NCI-H1417 (cell line): Measurements from ENCODE around the gene TMPRSS2.
A peak's percentile ranks its signal among the peaks of the same experiment; 100 is the strongest.

Experiments
- DNase-seq, 3 experiments: peaks; one replicate each; lab custom pipeline; 2025; lab: John Stamatoyannopoulos, UW

Gene TMPRSS2

GRCh38 chr21:41507521-41508414, at the start of gene TMPRSS2:
TMPRSS2 (minus strand) TSS chr21:41508158; CDS start chr21:41498133, 10,025 bp downstream.
- DNase-seq: peak; percentile 3 to 49 (median 44)

- DNase-seq: no peak
These were observed 47.1 kb upstream of the TMPRSS2 start for GRCh38 chr21:41555057-41555456.

- no peak for DNase-seq
These were observed 44.3 kb upstream of the TMPRSS2 start for GRCh38 chr21:41552254-41552653.

GRCh38 chr21:41548781-41549180, 40.8 kb upstream of the TMPRSS2 start:
- DNase-seq: peak in 2 of 3 experiments; percentile 27 to 33

- DNase-seq: no peak
These were observed 39.2 kb upstream of the TMPRSS2 start for GRCh38 chr21:41547111-41547510.

- no peak for DNase-seq
These were observed 37.8 kb upstream of the TMPRSS2 start for GRCh38 chr21:41545500-41546359.

DNA sequence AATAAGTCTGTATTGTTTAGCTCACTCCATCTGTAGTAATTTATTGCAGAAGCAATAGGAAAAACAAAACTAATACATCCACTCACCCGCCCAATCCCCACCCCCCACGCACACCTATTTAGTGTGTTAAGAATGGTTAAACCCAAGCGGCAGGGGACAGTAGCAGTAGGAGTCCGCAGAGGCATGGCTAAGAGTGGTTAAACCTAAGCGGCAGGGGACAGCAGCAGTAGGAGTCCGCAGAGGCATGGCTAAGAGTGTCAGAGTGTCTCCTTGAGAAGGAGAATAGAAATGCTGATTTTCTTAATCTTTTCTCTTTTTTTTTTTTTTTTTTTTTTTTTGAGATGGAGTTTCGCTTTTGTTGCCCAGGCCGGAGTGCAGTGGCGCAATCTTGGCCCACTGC, 34.8 kb upstream of the TMPRSS2 start:
- DNase-seq: no peak

DNA sequence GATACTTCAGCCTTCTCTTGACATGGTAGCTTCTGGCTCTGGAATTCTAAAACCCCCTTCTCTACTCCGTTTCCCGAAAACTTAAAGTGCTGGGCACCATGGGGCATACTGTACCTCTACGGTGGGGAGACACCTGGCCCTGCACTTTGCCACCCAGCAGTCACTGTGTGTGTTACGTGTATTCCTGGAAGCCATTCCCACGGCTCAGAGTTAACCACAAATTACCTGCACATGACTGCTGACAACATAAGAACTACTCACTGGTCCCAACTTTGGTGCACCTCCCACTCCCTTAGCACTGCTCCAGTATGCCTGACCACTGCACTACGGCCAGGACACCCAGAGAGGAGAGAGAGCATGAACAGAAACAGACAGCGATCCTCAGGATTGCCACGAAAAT, 29.4 kb upstream of the TMPRSS2 start:
- no peak for DNase-seq

DNA sequence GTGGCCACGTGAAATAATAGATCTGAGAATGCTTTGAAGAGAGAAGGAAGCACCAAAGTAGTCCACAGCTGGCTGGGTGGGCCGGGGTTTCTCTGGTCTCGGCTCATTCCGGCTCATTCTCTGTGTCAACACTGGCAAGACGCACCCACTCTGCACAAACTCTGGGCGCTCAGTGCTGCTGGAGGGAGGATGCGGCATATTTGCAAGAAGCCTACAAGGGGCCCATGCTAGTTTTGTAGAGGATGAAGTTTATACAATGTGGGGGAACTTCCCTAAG, 28.8 kb upstream of the TMPRSS2 start:
- no peak for DNase-seq

GRCh38 chr21:41536076-41536826, 28.3 kb upstream of the TMPRSS2 start:
- peak in 2 of 3 experiments; percentile 9 to 32 for DNase-seq

DNA sequence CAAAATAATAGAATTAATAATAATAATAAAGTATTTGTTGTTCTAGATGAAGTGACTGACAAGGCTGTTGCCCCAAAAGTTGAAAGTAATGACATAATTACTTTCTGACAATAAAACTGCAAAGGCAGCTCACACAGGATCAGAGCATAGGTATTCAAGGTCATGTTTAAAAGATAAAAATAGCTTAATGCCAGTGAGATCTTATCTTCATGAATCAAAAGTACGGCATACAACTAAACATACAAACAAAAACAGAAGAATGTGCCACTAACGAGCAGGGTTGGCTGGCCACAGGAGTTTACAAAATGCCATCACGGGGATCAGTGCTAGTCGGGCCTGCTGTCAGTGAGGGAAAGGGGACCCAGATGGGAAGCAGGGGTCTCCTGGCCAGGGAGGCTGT, 22.4 kb upstream of the TMPRSS2 start:
- no peak for DNase-seq

- no peak for DNase-seq
These were observed 21.8 kb upstream of the TMPRSS2 start for GRCh38 chr21:41529769-41530168.

DNA sequence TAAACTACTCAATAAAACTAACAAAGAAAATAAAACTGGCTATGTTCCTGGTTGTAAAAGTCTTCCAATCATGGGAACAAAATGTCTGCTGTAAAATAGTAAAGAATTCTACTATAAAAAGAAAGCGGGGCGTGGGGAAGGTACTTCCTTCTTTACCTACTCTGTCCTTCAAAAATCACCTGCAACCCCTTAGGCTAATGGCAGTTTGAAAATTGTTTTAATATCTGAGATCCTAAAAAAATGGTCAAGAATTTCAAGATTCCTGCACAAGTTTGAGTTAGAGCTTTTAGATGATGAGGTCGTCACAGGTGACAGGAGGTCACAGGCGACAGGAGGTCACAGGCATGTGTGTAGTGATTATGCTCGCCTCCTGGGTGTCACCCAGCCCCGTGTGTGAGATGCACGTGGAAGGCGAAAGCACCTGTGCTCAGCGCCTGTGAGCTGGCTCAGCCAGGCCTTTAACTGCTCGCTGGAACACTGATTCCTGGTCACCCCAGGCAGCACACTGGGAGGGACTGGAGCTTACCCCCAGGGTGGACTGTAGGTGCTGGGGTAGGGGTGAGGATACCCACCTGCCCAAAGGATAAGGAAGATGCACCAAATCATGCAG, 18.6 kb upstream of the TMPRSS2 start:
- DNase-seq: no peak

DNA sequence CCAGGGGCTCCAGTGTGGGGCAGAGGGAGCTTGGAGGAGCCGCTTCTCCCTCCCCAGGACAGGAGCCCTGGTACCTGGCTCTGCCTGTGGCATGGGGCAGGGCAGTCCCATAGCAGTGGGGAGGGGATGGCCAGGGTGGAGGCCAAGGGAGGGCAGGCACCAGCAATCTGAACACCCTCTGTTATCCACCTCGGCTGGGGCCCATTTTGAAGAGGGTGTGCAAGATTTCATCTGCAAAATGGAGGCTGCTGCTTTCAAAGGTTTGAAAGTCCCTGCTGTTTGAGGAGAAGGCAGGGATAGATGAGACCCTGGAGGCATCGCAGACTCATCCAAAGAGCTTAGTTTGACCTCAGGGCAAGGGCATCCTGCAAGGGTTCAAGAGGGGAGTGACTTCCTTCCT, 15.2 kb upstream of the TMPRSS2 start:
- DNase-seq: no peak

- DNase-seq: no peak
These were observed 13.6 kb upstream of the TMPRSS2 start for GRCh38 chr21:41521489-41522027.

DNA sequence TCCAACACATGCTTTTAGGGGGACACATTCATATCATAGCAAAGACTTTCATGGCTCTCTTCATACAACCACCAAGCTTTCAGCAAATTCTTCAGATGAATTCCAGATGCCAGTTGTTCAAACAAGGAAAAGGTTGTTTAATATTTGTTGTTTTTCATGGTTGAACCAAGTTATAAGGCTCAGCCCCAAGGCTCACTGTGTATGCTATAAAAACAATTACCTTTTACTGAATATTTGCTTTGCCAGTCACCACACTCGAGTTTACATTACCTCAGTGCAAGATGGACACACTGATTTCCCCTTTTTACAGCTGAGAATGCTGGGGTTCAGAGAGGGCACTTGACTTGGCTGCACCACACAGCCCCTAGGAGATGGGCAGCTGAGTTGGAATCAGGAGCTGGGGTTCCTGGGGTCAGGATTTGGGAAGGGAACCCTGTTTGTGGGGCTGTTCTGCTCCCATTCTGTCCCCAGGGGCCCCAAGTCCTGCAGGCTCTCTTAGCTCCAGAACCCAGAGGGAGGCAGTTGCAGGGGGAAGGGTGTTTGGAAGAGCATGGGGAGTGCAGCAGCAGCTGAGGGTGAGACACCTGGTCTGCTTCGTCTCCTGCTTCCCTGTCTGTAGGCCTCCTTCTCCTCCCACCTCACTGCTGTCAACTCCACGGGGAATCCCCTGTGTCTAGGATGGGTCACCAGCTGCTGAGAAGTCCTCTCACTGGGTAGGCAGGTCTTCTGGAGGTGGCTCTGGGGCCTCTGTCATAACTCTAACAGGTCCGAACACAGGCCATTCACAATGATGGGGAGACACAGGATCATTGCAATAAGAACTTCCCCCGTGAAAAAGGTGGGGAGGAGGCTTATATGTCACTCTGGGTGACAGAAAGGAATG, 12.8 kb upstream of the TMPRSS2 start:
- DNase-seq: no peak

DNA sequence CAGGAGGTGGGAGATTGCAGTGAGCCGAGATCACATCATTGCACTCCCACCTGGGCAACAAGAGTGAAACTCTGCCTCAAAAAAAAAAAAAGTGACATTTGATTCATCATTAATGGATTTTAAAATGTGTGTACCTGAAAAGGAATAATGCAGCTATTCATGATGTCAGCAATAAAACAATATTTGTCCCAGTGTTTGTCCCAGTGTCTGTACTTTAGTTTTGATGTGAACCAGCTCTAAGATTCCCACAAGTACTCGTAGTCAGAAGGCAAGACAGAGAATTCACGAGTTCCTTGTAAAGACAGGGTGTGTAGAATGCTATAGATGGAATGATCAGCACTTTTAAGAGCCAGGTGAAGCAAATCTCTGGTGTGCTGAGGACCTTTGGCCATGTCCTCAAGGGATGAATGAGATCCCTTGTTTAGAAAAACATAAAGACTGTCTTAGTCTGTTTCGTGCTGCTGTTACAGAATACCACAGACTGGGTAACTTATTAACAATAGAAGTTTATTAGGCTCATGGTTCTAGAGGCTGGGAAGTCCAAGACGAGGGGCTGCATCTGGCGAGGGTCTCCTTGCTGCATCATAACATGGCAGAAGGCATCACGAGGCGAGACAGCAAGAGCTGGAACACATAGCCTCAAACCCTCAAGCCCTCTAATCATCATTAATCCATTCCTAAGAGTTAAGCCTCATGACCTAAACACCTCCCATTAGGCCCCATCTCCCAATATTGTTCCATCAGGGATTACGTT, 12.0 kb upstream of the TMPRSS2 start:
- DNase-seq: no peak

DNA sequence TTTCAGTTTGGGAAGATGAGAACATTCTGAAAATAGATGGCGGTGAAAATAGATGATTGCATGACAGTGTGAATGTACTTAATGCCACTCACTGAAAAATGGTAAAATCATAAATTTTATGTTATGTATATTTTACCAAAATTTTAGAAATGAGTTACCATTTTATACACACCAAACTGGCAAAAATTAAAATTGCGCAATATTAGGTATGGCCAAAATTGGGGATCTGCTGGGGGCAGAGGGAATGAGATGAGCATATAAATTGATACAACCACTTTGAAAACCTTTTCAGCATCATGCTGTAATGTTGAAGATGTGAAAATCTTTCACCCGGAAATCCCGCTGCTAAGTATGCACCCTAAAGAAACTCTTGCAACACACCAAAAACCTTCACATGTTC, 10.8 kb upstream of the TMPRSS2 start:
- no peak for DNase-seq

- DNase-seq: peak in 1 of 3 experiments; percentile 20
These were observed 3.9 kb upstream of the TMPRSS2 start for GRCh38 chr21:41511858-41512257.

- no peak for DNase-seq
These were observed 2.5 kb upstream of the TMPRSS2 start for GRCh38 chr21:41510500-41510899.
